ENCODE data around the gene BLOC1S4.

The BLOC1S4 gene

DNA sequence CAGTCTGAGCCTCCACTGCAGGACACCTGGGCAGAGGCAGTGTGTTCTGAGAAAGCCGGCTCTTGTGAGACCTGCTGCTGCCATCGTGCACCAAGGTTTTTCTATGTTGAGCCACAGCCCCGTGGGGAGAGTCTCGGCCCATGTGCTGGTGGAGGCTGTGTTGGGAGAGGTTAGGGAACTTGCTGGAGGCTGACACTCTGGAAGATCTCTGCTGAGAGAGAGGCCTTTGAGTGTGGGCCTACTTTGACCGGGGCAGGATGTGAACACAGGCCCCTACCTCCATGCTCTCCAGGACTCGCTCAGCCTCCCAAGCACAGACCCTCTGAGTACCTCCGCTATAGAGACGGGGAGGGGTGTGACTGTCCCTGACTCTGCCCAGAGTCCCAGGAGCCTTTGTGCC lies 23.6 kb upstream of the BLOC1S4 start:
- no peak for DNase-seq (ENCODE audit: low read depth in 2 of 2)

DNA sequence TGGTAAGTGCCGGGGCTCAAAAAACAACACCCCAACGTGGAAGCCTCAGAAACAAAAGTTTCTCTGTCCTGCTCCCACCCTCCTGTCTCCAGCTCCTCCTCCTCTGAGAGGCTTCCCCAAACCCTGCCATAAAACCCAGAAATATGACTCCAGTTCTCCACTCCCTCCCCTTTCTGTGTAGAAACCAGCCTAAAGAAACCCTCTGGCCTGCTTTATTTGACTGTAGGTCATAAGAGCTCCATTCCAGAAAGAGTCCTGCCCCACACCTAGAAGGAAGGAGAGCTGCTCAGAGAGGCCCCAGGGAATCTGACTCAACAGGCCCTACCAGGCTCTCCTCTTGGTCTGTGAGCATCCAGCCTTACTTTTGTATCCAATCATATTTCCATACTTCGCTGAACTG lies 23.2 kb upstream of the BLOC1S4 start:
- no peak for DNase-seq (ENCODE audit: low read depth in 2 of 2)

DNA sequence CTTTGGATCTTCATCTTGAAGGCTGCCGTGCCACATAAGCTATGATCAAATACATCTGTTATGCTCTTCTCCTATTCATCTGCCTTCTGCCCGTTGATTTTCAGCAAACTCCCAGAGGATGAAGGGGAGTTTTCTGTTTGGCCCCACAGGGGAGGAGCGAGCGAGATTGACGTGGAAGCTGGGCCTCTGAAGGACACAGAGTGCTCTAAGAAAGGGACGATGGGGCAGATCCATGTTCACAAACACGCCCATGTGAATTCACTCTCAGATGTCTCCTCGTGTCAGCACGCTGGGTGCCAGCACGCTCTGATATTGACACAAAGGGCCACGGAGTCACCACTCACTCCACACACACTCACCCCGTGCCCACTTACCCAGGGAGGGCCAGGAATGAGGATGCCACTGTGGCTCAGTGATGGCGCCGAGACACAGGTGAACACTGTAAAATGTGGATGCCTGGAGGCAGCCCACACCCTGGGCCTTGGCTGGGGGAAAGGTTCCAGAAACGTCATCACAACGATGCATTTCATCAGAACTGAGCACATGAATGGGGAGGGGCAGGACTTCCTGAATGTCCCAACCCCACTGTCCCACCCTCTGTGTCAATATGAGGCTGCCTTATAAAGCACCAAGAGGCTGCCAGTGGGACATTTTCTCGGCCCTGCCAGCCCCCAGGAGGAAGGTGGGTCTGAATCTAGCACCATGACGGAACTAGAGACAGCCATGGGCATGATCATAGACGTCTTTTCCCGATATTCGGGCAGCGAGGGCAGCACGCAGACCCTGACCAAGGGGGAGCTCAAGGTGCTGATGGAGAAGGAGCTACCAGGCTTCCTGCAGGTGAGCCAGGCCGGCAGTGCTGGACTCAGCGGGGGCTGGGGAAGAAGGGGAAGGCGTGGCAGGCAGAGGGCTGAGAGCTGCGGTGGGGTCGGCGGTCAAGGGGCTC lies 22.5 kb upstream of the BLOC1S4 start, which contains the start of gene S100P:
Gene S100P (plus strand): TSS at position 648 of the 946 bp plus-strand sequence. CDS start 55 bp downstream, at position 703.
- DNase-seq (ENCODE audit: low read depth in 2 of 2), result no peak

DNA sequence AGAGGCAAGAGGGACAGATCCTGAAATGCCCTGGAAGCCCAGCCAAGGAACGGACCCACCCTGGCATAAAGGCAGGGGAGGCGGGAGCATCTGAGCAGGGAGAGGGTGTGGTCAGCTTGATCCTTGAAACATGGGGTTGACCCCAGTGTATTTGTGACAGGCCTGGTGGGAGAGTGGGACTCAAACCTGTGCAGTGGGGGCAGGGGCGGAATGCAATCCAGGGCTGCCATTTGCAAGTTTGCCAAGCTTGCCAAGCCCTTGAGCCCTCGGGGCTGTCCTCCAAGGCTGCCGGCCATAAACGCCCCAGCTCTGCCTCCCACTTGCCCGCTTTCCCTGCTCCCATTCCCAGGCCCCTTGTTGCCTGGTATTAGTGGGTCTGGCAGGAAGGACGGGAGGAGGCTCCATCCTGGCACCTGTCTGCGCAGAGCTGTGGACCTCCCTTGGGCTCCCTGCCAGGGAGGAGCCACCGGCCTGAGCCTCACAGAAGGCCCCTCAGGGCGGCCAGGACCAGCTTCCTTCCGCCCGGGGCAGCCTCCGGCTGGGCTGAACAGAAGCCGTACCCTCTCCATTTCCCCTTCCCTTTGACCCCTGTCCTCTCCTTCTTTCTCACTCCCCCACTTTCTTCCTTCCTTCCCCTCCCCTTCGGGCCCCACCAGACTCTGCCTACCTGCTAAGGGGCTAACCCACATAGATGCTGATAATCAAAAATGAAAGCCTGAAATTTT lies 21.6 kb upstream of the BLOC1S4 start:
- DNase-seq (ENCODE audit: low read depth in 2 of 2), result no peak

DNA sequence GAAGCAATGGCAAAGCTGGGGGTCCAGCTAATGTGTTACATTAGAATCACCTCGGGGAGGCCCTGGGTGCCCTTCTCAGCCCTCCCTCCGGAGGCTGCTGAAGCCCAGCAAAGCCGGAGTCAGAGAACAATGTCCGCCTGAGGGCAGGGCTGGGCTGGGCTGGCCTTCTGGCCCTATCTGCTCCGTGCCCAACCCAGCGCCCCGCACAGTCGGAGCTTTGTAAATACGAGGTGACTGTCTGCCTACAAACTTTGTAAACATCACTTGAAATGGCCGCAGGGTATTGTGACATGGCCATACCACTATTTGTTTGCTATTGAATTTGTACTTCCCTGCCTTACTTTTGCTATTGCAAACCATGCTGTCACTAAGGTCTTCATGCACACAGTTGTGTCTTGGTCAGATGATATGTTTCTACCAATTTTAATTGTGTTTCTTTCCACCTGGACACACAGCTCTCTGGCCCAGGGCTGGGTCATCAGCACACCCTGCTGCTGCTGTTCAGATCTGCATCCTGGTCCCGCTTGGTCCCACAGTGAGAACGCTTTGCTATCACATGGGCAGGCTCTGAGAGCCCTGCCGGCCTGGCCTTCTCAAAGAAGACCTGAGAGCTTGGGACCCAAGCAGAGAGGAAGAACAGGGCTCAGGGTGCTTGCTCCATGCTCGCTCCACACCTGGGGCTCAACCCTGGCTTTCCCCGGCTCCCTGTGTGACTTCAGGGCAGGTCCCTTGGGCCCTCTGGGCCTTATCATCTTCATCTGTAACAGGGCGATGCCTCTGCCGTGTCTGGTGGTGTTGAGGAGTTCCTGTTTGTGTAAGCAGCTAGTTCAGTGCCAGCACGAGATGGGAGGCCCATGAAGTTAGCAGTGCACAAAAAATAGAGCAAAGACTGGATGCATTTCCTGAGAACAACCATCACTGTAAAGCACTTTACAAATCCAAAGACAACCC lies 20.0 kb upstream of the BLOC1S4 start:
- DNase-seq (ENCODE audit: low read depth in 2 of 2), result no peak

DNA sequence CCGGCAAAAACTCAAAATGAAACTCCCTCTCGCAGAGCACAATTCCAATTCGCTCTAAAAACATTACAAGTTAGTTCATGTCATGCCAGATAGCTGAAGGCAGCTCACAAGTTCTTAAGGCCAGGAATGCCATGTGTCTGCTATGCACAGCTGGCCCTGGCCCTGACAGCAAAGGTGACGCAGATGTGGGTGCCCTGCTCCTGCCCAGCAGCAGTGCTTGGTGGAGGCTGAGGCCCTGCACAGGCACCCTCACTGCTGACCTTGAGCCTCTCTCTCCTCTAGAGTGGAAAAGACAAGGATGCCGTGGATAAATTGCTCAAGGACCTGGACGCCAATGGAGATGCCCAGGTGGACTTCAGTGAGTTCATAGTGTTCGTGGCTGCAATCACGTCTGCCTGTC lies 19.4 kb upstream of the BLOC1S4 start:
- DNase-seq (ENCODE audit: low read depth in 2 of 2), result no peak

DNA sequence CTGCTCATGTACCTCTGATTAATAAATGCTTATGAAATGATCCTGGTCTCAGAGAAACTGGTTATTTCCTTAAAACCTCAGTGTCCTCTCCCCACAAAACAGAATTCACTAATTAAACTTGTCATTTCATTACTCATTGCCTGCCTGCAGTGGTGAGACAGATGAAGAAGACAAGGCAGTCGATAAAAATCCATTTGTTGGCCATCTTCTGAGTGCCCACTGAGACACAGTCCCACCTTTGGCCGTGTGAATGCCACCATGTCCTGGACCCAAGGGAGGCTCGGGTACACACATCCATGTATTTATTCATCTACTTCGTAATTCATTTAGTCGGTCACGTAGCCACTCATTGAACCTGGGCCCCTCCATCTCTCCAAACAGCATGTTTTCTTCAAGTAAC lies 18.8 kb upstream of the BLOC1S4 start:
- no peak for DNase-seq (ENCODE audit: low read depth in 2 of 2)

DNA sequence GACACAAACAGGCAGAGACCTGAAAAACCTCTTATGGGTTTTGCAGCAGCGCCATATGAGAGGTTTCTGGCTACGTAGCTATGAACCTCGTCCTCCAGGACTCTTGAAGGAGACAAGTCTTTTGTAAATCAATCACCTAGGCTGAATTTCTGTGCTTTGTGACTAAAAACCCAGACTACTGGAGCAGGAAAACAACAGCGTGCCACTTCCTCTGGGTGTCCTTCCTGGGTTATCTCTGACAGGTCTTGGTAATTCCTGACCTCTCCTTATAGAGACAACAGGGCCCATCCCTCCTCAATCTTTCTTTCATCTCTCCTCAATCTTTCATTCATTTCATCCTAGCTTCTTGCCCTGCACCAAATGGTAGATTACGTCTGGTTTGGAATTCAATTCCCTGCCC lies 16.6 kb upstream of the BLOC1S4 start:
- DNase-seq (ENCODE audit: low read depth in 2 of 2), result no peak

DNA sequence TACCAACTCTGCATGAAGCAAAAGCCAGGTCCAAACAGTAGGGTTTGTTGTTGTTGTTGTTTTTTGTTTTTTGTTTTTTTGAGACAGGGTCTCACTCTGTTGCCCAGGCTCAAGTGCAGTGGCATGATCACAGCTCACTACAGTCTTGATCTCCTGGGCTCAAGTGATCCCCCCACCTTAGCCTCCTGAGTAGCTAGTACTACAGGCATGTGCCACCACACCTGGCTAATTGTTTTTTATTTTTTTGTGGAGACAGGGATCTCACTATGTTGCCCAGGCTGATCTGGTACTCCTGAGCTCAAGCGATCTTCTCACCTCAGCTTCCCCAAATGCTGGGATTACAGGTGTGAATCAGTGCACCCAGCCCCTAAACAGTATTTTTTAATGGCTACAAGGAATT lies 16.1 kb upstream of the BLOC1S4 start:
- no peak for DNase-seq (ENCODE audit: low read depth in 2 of 2)

DNA sequence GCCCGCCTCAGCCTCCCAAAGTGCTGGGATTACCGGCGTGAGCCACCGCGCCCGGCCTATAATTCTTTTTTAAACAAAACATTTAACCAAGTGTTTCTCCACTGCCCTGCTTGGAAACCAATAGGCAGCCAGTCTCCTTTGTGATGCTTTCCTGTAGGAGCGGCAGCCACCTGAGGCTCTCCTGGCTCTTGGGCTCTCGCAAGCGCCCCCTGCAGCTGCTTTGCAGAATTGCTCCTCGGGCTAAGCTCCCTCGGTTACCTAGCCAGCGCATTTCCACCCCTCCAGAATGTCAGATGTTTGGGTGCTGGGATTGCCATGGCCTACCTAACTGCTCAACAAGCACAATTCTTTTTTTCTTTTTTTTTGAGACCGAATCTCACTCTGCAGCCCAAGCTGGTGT lies 14.6 kb upstream of the BLOC1S4 start:
- no peak for DNase-seq (ENCODE audit: low read depth in 2 of 2)

DNA sequence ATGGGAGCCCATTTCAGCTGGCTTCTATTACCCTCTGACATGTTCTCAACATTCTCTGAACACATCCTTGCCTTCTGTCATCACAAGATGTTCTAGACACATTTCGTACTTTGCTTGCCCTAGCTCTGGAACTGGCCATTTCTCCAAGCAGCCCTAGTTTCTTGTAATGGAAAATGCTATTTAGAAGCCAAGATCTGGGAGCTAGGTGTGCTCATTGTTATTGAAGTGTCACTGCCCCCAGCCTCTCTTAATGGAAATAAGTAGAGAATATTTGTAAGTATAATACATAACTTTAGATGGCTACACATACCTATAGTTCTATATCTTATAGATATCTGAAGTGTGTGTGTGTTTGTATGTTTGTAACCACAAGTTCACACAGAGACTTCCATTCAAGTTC lies 13.2 kb upstream of the BLOC1S4 start:
- no peak for DNase-seq (ENCODE audit: low read depth in 2 of 2)

DNA sequence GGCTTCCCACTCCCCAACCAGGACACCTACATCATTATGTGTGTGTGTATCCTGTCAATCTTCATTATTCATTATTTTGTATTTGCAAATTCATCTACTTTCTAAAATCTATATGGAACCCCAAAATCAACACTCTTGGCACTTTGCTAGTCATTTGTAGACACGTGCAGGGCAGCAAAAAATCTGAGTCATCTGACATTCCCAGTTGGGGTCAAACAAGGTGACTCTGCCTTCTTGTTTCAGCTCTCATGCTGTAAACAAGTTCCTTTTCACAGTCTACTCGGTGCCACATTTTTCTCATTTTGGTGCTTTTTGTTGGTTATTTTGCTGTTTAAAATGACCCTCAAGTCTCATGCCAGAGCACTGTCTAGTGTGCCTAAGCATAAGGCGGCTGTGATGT lies 12.2 kb upstream of the BLOC1S4 start:
- DNase-seq (ENCODE audit: low read depth in 2 of 2), result no peak

DNA sequence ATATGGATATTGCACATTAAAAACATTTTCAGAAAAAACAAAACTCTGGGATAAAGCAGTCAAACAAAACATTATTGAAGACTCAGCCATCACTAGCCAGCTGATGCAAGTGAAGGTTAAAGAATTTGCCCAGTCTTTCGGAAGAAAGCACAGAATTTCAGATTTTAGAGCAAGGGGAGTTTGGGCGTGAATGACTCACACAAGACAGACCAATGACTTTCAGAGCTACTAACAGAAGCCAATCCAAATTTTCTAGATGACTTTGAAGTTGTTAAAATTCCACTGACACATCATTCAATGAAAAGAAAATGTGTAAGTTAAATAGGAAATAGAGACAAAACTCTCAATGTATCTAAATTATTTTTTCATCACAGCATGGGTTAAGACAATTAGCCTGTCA lies 10.3 kb upstream of the BLOC1S4 start:
- no peak for DNase-seq (ENCODE audit: low read depth in 2 of 2)

DNA sequence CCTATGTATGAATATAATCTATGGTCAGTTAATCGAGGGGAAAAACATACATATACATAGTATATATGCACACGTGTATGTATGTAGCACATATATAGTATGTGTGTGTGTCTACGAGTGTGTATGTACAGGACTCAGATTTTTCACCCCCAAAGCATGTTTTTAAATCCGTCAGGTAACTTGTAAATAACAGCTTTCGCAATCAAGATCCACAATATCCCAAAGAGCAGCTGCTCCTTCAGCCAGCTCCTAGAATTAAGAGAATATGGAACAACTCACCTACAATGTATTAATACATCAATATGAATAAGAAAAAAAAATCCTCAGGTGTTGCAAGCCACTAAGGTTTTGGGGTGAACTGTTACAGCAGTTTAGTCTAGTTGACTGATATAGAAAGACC lies 9.8 kb upstream of the BLOC1S4 start:
- DNase-seq (ENCODE audit: low read depth in 2 of 2), result no peak

DNA sequence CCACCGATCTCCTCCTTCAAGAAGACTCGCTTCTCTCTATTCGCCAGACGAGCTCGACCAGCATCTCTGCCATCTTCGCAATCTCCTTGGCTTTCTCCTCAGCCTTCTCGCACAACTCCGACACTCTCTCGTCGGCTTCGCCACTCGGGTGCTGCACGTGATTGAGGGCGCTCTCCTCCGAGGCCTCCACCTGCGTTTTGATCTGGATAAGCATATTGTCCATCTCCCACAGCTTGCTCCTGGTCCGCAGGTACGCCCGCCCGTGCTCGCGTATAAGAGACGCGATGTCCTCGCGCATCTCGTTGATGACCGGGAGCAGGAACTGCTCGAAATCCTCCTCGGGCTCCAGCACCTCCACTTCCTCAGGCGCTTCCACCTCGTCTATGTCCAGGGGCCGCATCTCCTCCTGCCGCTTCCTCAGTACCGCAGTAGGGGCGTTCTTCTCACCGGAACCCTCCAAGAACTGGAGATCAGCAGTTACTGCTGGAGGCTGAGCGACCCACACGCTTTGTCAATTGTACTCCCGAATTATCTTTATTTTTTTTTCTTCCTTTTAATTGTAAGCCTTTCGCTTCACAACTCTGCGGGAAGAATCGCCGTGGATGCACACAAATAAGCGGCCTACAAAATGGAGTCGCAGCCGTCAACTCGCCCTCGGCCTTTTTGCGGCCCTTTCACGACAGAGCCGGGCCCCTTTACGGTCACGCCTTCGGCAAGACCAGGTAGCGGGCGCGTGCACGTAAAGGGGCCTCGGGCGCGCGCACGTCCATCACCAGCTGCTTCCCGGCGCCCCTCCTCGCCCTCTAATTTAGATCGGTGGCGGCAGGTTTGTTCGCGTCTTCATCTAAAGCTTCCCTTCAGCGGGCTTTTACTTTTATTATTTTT lies 6.5 kb upstream of the BLOC1S4 start, which contains the start of gene MRFAP1L1:
Gene MRFAP1L1 (minus strand): TSS at position 636 of the 885 bp plus-strand sequence. CDS start 236 bp downstream, at position 400.
- peak; percentile 92 to 96 for DNase-seq (ENCODE audit: low read depth in 2 of 2)

DNA sequence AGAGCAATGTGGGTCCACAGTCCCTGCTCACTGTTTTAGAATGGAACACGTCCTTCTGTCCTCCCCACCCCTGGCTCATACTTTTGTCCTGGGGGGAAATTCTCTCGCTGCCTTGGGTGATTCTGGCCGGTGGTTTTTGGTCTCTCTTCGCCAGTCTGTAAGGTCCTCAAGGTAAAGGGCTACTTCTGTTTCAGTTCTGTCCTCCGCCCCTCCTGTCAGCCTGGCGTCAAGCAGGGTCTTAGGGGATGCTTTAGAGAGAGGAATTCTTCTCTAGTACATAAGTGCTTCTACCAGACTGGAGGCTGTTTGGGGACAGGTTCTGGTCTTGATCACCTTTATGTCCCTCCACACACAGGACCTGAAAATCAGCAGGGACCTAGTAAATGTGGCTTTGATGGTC lies 5.7 kb upstream of the BLOC1S4 start:
- DNase-seq (ENCODE audit: low read depth in 2 of 2), result no peak

DNA sequence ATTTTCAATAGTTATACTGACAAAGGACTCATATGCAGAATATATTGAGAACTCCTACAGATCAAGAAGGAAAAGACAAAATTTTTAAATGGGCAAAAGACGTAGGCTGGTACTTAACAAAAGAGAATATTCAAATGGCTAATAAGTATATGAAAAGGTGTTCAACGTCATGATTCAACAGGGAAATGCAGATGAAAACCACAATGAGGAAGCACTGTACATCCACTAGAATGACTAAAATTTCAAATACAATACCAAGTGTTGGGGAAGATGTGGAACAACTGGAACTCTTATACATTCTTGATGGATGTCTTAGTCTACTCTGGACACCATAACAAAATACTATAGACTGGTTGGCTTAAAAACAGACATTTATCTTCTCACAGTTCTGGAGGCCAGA lies 5.0 kb upstream of the BLOC1S4 start:
- DNase-seq (ENCODE audit: low read depth in 2 of 2), result no peak

DNA sequence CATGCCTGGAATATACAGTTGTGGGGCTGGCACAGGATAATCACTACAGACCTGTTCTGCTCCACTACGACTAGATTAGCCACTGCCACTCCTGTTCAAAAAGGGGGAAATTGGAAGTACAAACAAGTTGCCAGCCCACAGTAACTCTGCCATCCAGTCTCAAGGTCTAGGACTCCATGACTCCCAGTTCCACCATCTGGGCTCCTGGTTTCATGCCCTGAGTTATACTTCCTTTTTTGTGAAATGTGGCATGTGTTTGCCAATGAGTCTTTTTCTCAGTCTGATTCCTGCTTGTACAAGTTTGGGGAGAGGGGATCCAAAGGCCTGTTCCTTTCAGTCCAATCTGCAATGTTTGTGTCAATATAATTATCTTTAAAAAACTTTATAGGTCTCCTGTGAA lies 1.0 kb upstream of the BLOC1S4 start:
- DNase-seq (ENCODE audit: low read depth in 2 of 2), result no peak

DNA sequence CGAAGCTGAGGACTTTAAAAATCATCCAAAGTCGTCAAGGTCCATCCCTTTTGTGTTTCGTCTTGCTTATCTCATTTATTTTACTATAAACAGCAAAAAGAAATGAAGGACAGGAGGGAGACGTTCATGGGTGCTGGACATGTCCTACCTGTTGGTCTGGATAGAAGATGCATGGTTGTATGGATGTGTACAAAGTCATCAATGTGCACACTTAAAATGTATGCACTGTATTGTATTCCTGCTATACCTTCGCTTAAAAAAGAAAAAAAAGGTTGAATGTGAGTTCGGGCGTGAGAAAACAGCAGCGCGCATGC lies 313 bp upstream of the BLOC1S4 start:
- no peak for DNase-seq (ENCODE audit: low read depth in 2 of 2)

DNA sequence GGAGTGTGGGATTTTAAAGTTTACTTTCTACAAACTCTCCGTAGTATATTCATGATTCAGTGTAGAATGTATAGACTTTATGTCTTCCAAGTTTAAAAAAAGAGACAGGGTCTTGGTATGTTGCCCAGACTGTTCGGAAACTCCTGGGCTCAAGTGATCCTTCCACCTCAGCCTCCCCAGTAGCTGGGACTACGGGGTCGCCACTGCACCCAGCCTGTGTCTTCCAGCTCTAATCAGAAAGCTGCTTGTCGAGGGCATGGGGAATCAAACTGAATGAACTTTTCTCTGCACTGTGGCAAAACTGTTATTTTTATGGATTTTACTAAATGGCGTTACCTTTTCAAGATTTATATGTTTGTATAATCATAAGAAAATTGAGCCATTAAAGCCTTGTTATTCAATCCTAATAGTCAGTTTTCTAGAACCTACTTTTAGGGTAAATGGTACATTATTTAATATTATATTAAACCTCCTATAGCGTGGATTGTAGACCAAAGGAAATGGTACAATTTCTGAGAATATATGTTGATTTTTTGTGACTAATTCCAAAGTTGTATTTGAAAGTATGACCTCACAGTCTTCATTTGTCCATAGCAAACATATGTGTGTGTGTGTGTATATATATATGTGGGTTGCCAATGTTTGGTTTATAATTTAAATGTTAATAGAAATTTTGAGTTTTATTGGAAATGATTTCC lies 1.1 kb downstream of the BLOC1S4 start:
- DNase-seq (ENCODE audit: low read depth in 2 of 2), result no peak
